GM12873 (cell line): ENCODE data around the gene NXPE3.

Experiments
- CTCF ChIP-seq: IDR thresholded peaks from 2 replicates; pipeline ENCODE4 v1.5.1; 2012; ENCODE audit warnings: low read depth, mild to moderate bottlenecking, moderate library complexity, low read length, control low read depth; ENCODE audit not compliant: insufficient read depth; ENCODE audit errors: missing control alignments

The NXPE3 gene

GRCh38 chr3:101851850-101852714, 73.1 kb downstream of the NXPE3 start:
- no peak for TF ChIP-seq CTCF

- no peak for TF ChIP-seq CTCF
These were observed 74.2 kb downstream of the NXPE3 start for GRCh38 chr3:101852983-101853840.

- TF ChIP-seq CTCF = no peak
These were observed 75.0 kb downstream of the NXPE3 start for GRCh38 chr3:101853982-101854381.

GRCh38 chr3:101854608-101855304, 75.7 kb downstream of the NXPE3 start:
- no peak for TF ChIP-seq CTCF

- TF ChIP-seq CTCF = no peak
These were observed 78.3 kb downstream of the NXPE3 start for GRCh38 chr3:101857301-101857741.

GRCh38 chr3:101858464-101859030, 79.5 kb downstream of the NXPE3 start:
- TF ChIP-seq CTCF = no peak
